ENCODE data around the gene APCDD1L. TPM values are rescaled to one million over a fixed set of nuclear protein-coding genes. Genes with fewer than 3 reads are reported as not detected.
"Not testable (repeated sequence)": the region's sequence is repeated elsewhere in the genome, so short reads cannot be mapped to it uniquely, and the experiment has no call there.

APCDD1L gene
- total RNA-seq, 1 experiment from 2014 or later: not detected

GRCh38 chr20:58513580-58514285, 1.5 kb downstream of the APCDD1L start:
- Histone ChIP-seq H3K9me3 (ENCODE audit: low read length) (no peaks in the 10 kb centered on the region), H3K9ac (ENCODE audit: low read length) (no peak overlapping the region), H4K20me1 (ENCODE audit: insufficient read depth, low read depth, low read length) (no peaks in the 10 kb centered on the region)

GRCh38 chr20:58512808-58513552, 2.2 kb downstream of the APCDD1L start:
- no peak for DNase-seq
- Histone ChIP-seq H3K9me2 (replicated peaks; ENCODE audit: insufficient read depth, low read length) (no peaks in the 10 kb centered on the region), H3K4me1 (ENCODE audit: low read length) (peaks cover 27% of the 10 kb centered on the region), H3K9ac (ENCODE audit: low read length) (no peak overlapping the region), H3K79me2 (ENCODE audit: low read length) (no peaks in the 10 kb centered on the region), H3K36me3 (ENCODE audit: insufficient read depth, low read length) (no peaks in the 10 kb centered on the region), H3K4me3 (ENCODE audit: low read length) (no peak overlapping the region), H3K27ac (ENCODE audit: low read length) (no peak overlapping the region), H3K27me3 (ENCODE audit: low read length) (no peaks in the 10 kb centered on the region), H2AFZ (ENCODE audit: low read length) (no peak overlapping the region), H3K9me3 (ENCODE audit: low read length) (no peaks in the 10 kb centered on the region), H4K20me1 (ENCODE audit: insufficient read depth, low read depth, low read length) (no peaks in the 10 kb centered on the region), H3K4me2 (ENCODE audit: low read depth, low read length, poor library complexity, severe bottlenecking) (no peak overlapping the region)

More at GRCh38 chr20:58513580-58514285, 1.5 kb downstream of the APCDD1L start:
- Histone ChIP-seq H3K9me2 (replicated peaks; ENCODE audit: insufficient read depth, low read length) (no peaks in the 10 kb centered on the region), H2AFZ (ENCODE audit: low read length) (no peak overlapping the region), H3K27me3 (ENCODE audit: low read length) (no peaks in the 10 kb centered on the region), H3K79me2 (ENCODE audit: low read length) (no peaks in the 10 kb centered on the region), H3K4me1 (ENCODE audit: low read length) (peaks cover 27% of the 10 kb centered on the region), H3K4me3 (ENCODE audit: low read length) (no peak overlapping the region), H3K4me2 (ENCODE audit: low read depth, low read length, poor library complexity, severe bottlenecking) (no peak overlapping the region), H3K27ac (ENCODE audit: low read length) (no peak overlapping the region), H3K36me3 (ENCODE audit: insufficient read depth, low read length) (no peaks in the 10 kb centered on the region)
- no peak for DNase-seq

- Histone ChIP-seq H3K4me2 (ENCODE audit: low read depth, low read length, poor library complexity, severe bottlenecking) (no peak overlapping the region), H3K79me2 (ENCODE audit: low read length) (no peaks in the 10 kb centered on the region), H4K20me1 (ENCODE audit: insufficient read depth, low read depth, low read length) (no peaks in the 10 kb centered on the region), H3K9me2 (replicated peaks; ENCODE audit: insufficient read depth, low read length) (no peaks in the 10 kb centered on the region), H3K27ac (ENCODE audit: low read length) (no peak overlapping the region), H3K9me3 (ENCODE audit: low read length) (no peaks in the 10 kb centered on the region; the same call in 1 of the 2 replicates), H3K27me3 (ENCODE audit: low read length) (no peaks in the 10 kb centered on the region), H3K4me3 (ENCODE audit: low read length) (no peak overlapping the region), H3K4me1 (ENCODE audit: low read length) (peaks cover 26% of the 10 kb centered on the region), H2AFZ (ENCODE audit: low read length) (no peak overlapping the region), H3K36me3 (ENCODE audit: insufficient read depth, low read length) (no peaks in the 10 kb centered on the region), H3K9ac (ENCODE audit: low read length) (no peak overlapping the region)
- no peak for DNase-seq
Observed at GRCh38 chr20:58511861-58512260, 3.3 kb downstream of the APCDD1L start.

- Histone ChIP-seq H3K9ac (ENCODE audit: low read length) (no peak overlapping the region), H3K4me2 (ENCODE audit: low read depth, low read length, poor library complexity, severe bottlenecking) (no peak overlapping the region), H3K4me1 (ENCODE audit: low read length) (peaks cover 22% of the 10 kb centered on the region), H3K27me3 (ENCODE audit: low read length) (peaks cover 3% of the 10 kb centered on the region; the same call in 1 of the 2 replicates), H3K79me2 (ENCODE audit: low read length) (no peaks in the 10 kb centered on the region), H3K27ac (ENCODE audit: low read length) (no peak overlapping the region), H3K4me3 (ENCODE audit: low read length) (no peak overlapping the region), H3K9me3 (ENCODE audit: low read length) (no peaks in the 10 kb centered on the region; the same call in 1 of the 2 replicates), H3K9me2 (replicated peaks; ENCODE audit: insufficient read depth, low read length) (no peaks in the 10 kb centered on the region), H4K20me1 (ENCODE audit: insufficient read depth, low read depth, low read length) (no peaks in the 10 kb centered on the region), H3K36me3 (ENCODE audit: insufficient read depth, low read length) (no peaks in the 10 kb centered on the region), H2AFZ (ENCODE audit: low read length) (no peak overlapping the region)
- DNase-seq: no peak
Observed at GRCh38 chr20:58511364-58511763, 3.8 kb downstream of the APCDD1L start.

GRCh38 chr20:58510921-58511320, 4.3 kb downstream of the APCDD1L start:
- no peak overlapping the region for H3K27ac ChIP-seq (ENCODE audit: low read length)
- no peak for DNase-seq
- no peaks in the 10 kb centered on the region for H3K9me2 ChIP-seq (replicated peaks; ENCODE audit: insufficient read depth, low read length)
- H3K27me3 ChIP-seq (ENCODE audit: low read length): peaks cover 6% of the 10 kb centered on the region; the same call in 1 of the 2 replicates
- H3K9me3 ChIP-seq (ENCODE audit: low read length): no peaks in the 10 kb centered on the region; the same call in 1 of the 2 replicates
- no peaks in the 10 kb centered on the region for H4K20me1 ChIP-seq (ENCODE audit: insufficient read depth, low read depth, low read length)
- H3K4me2 ChIP-seq (ENCODE audit: low read depth, low read length, poor library complexity, severe bottlenecking): no peak overlapping the region
- H3K4me3 ChIP-seq (ENCODE audit: low read length): no peak overlapping the region
- H3K36me3 ChIP-seq (ENCODE audit: insufficient read depth, low read length): no peaks in the 10 kb centered on the region
- H3K79me2 ChIP-seq (ENCODE audit: low read length): no peaks in the 10 kb centered on the region
- no peak overlapping the region for H2AFZ ChIP-seq (ENCODE audit: low read length)
- H3K4me1 ChIP-seq (ENCODE audit: low read length): peaks cover 18% of the 10 kb centered on the region
- no peak overlapping the region for H3K9ac ChIP-seq (ENCODE audit: low read length)

GRCh38 chr20:58508762-58509395, 6.3 kb downstream of the APCDD1L start:
- Histone ChIP-seq H2AFZ (ENCODE audit: low read length) (no peak overlapping the region), H3K9me3 (ENCODE audit: low read length) (no peaks in the 10 kb centered on the region; the same call in 1 of the 2 replicates)

GRCh38 chr20:58506999-58507398, 8.2 kb downstream of the APCDD1L start:
- peaks cover 22% of the 10 kb centered on the region for H3K4me1 ChIP-seq (ENCODE audit: low read length)
- H3K9me2 ChIP-seq (replicated peaks; ENCODE audit: insufficient read depth, low read length); H3K36me3 ChIP-seq (ENCODE audit: insufficient read depth, low read length); H3K9me3 ChIP-seq (ENCODE audit: low read length); H3K27ac ChIP-seq (ENCODE audit: low read length); H2AFZ ChIP-seq (ENCODE audit: low read length); H3K79me2 ChIP-seq (ENCODE audit: low read length); H3K9ac ChIP-seq (ENCODE audit: low read length); DNase-seq; H4K20me1 ChIP-seq (ENCODE audit: insufficient read depth, low read depth, low read length); H3K27me3 ChIP-seq (ENCODE audit: low read length); H3K4me3 ChIP-seq (ENCODE audit: low read length); H3K4me2 ChIP-seq (ENCODE audit: low read depth, low read length, poor library complexity, severe bottlenecking): not testable (repeated sequence)

More at GRCh38 chr20:58508762-58509395, 6.3 kb downstream of the APCDD1L start:
- Histone ChIP-seq H4K20me1 (ENCODE audit: insufficient read depth, low read depth, low read length) (no peaks in the 10 kb centered on the region), H3K9me2 (replicated peaks; ENCODE audit: insufficient read depth, low read length) (no peaks in the 10 kb centered on the region), H3K79me2 (ENCODE audit: low read length) (no peaks in the 10 kb centered on the region), H3K4me1 (ENCODE audit: low read length) (peaks cover 14% of the 10 kb centered on the region), H3K4me2 (ENCODE audit: low read depth, low read length, poor library complexity, severe bottlenecking) (no peak overlapping the region), H3K9ac (ENCODE audit: low read length) (no peak overlapping the region), H3K36me3 (ENCODE audit: insufficient read depth, low read length) (no peaks in the 10 kb centered on the region), H3K4me3 (ENCODE audit: low read length) (no peak overlapping the region), H3K27me3 (ENCODE audit: low read length) (peaks cover 6% of the 10 kb centered on the region; the same call in 1 of the 2 replicates), H3K27ac (ENCODE audit: low read length) (no peak overlapping the region)
- no peak for DNase-seq

GRCh38 chr20:58504566-58504965, 10.6 kb downstream of the APCDD1L start:
- Histone ChIP-seq H3K9me2 (replicated peaks; ENCODE audit: insufficient read depth, low read length) (no peaks in the 10 kb centered on the region), H3K4me2 (ENCODE audit: low read depth, low read length, poor library complexity, severe bottlenecking) (no peak overlapping the region), H3K9ac (ENCODE audit: low read length) (no peak overlapping the region)

More at GRCh38 chr20:58504566-58504965, 10.6 kb downstream of the APCDD1L start:
- Histone ChIP-seq H3K79me2 (ENCODE audit: low read length) (no peaks in the 10 kb centered on the region), H3K4me3 (ENCODE audit: low read length) (no peak overlapping the region), H3K9me3 (ENCODE audit: low read length) (no peaks in the 10 kb centered on the region; the same call in 1 of the 2 replicates), H3K36me3 (ENCODE audit: insufficient read depth, low read length) (no peaks in the 10 kb centered on the region), H2AFZ (ENCODE audit: low read length) (no peak overlapping the region), H3K4me1 (ENCODE audit: low read length) (peaks cover 12% of the 10 kb centered on the region), H3K27ac (ENCODE audit: low read length) (no peak overlapping the region), H3K27me3 (ENCODE audit: low read length) (peaks cover 6% of the 10 kb centered on the region; the same call in 1 of the 2 replicates), H4K20me1 (ENCODE audit: insufficient read depth, low read depth, low read length) (peaks cover 4% of the 10 kb centered on the region; the same call in 1 of the 2 replicates)
- no peak for DNase-seq

Data from Karpas-422 (cell line).